Right cardiac atrium (tissue), 5 donors: Measurements from ENCODE around the gene MED13L. TPM values are rescaled to one million over a fixed set of nuclear protein-coding genes. Genes with fewer than 3 reads are reported as not detected.

Experiments used
- ATAC-seq, 2 donors: fragments of 200-7000 bp; cut with Tn5 transposase; one replicate each; pipeline versions ENCODE4 v1.8.0 to v1.9.1; 2020; ENCODE audit warnings: moderate library complexity in 2 of 2, mild to moderate bottlenecking in 1 of 2
- DNase-seq, 3 donors: peaks; one replicate each; pipeline ENCODE4 v3.0.0-alpha.2; 2020
- H3K27ac ChIP-seq: one replicate; pipeline ENCODE4 v1.5.1; 2013; ENCODE audit warnings: mild to moderate bottlenecking, low read length, control low read depth, moderate library complexity
- H3K27me3 ChIP-seq: one replicate; pipeline ENCODE4 v1.6.1; 2013; ENCODE audit not compliant: control insufficient read depth, insufficient read depth
- H3K4me1 ChIP-seq: one replicate; pipeline ENCODE4 v1.6.1; 2013; ENCODE audit warnings: low read length; ENCODE audit not compliant: control insufficient read depth, insufficient read depth
- H3K4me3 ChIP-seq: one replicate; pipeline ENCODE4 v1.5.1; 2013; ENCODE audit warnings: low read length, control low read depth
- H3K9me3 ChIP-seq: one replicate; pipeline ENCODE4 v1.6.1; 2013; ENCODE audit warnings: low read length; ENCODE audit not compliant: control insufficient read depth
- WGBS: extraction: QIAGEN DNeasy Blood & Tissue Kit; methylation state at CpG from one replicate; pipeline ENCODE4 v1.1.7; 2013; 5-methylcytosine and 5-hydroxymethylcytosine counted together
- intact Hi-C, 4 donors: fragments of 100-400 bp; cut with DNase I; formaldehyde crosslinking; loops; one replicate each; pipeline versions ENCODE4 v1.11.0 to v1.14.0; 2022 to 2023
- polyA plus RNA-seq: library from polyadenylated mRNA; stranded (reverse); fragments of 200-250 nt; gene quantifications from one replicate; pipeline ENCODE4 v1.2.3, GENCODE V29; 2013
- total RNA-seq, 4 donors: library from RNA; stranded (reverse); fragmentation: NEBNext Ultra II Directional; extraction: Animal tissue kit (Norgen Biotek cat#: 25700); gene quantifications; one replicate each; pipeline ENCODE4 v1.2.1, GENCODE V29; 2021
- donor health status: healthy with polysubstance abuse.
- donor health status: DM: no; HTN: yes; CAD: no.
- donor health status: DM: no; HTN: no; CAD: no.
- donor health status: DM: no; HTN: yes; CAD: no; lungs with severe emphysema.
- donor health status: DM: yes; HTN: yes; CAD: no.

The MED13L gene
- total and polyA plus RNA-seq, 5 donors: 15.6 to 73.5 (median 69.0) TPM

GRCh38 chr12:116227811-116228210 lies 49.7 kb downstream of the MED13L start:
- DNase-seq (no peak), ATAC-seq (no peak)
- no peak overlapping the region for H3K27ac ChIP-seq
- H3K27me3 ChIP-seq: no peaks in the 10 kb centered on the region
- intact Hi-C loops: no loop called here
- WGBS: 77% methylated on average over 3 of the region's 3 CpGs
- H3K9me3 ChIP-seq: no peaks in the 10 kb centered on the region
- no peak overlapping the region for H3K4me3 ChIP-seq
- no peaks in the 10 kb centered on the region for H3K4me1 ChIP-seq

GRCh38 chr12:116226026-116226425 lies 51.5 kb downstream of the MED13L start:
- 83% methylated on average over 2 of the region's 2 CpGs for WGBS
- no peak overlapping the region for H3K4me3 ChIP-seq
- intact Hi-C loops: no loop called here
- peaks cover 3% of the 10 kb centered on the region for H3K4me1 ChIP-seq
- DNase-seq (no peak), ATAC-seq (no peak)
- H3K27ac ChIP-seq: no peak overlapping the region
- no peaks in the 10 kb centered on the region for H3K9me3 ChIP-seq
- H3K27me3 ChIP-seq: no peaks in the 10 kb centered on the region

GRCh38 chr12:116222358-116222757 lies 55.1 kb downstream of the MED13L start:
- intact Hi-C loops: no loop called here
- H3K9me3 ChIP-seq: no peaks in the 10 kb centered on the region
- DNase-seq (peak in 2 of 3 donors; percentile 53 to 55), ATAC-seq (peak; percentile 67 to 75)
- peaks cover 3% of the 10 kb centered on the region for H3K4me1 ChIP-seq
- no peak overlapping the region for H3K4me3 ChIP-seq
- no peaks in the 10 kb centered on the region for H3K27me3 ChIP-seq
- WGBS: 52% methylated on average over 4 of the region's 4 CpGs
- no peak overlapping the region for H3K27ac ChIP-seq

GRCh38 chr12:116220756-116221155 lies 56.7 kb downstream of the MED13L start:
- Histone ChIP-seq H3K27me3 (no peaks in the 10 kb centered on the region), H3K9me3 (no peaks in the 10 kb centered on the region), H3K4me1 (peaks cover 6% of the 10 kb centered on the region), H3K27ac (no peak overlapping the region), H3K4me3 (no peak overlapping the region)
- intact Hi-C loops: no loop called here
- DNase-seq (no peak), ATAC-seq (no peak)
- WGBS: over 99% methylated on average over 3 of the region's 3 CpGs

GRCh38 chr12:116217045-116217735 lies 60.3 kb downstream of the MED13L start:
- DNase-seq (no peak), ATAC-seq (no peak)
- Histone ChIP-seq H3K27ac (no peak overlapping the region), H3K27me3 (no peaks in the 10 kb centered on the region), H3K4me1 (peaks cover 4% of the 10 kb centered on the region), H3K4me3 (no peak overlapping the region), H3K9me3 (no peaks in the 10 kb centered on the region)
- intact Hi-C loops: no loop called here
- 57% methylated on average over 3 of the region's 3 CpGs for WGBS

- DNase-seq (no peak), ATAC-seq (no peak)
- no peak overlapping the region for H3K4me3 ChIP-seq
- no peak overlapping the region for H3K27ac ChIP-seq
- peaks cover 4% of the 10 kb centered on the region for H3K4me1 ChIP-seq
- 96% methylated on average over 5 of the region's 5 CpGs for WGBS
- no peaks in the 10 kb centered on the region for H3K9me3 ChIP-seq
- intact Hi-C loops: no loop called here
- H3K27me3 ChIP-seq: no peaks in the 10 kb centered on the region
Measured at GRCh38 chr12:116216022-116216756, 61.3 kb downstream of the MED13L start.

GRCh38 chr12:116215023-116215422 lies 62.5 kb downstream of the MED13L start:
- no peak overlapping the region for H3K27ac ChIP-seq
- WGBS: 90% methylated on average over 1 of the region's 1 CpG
- intact Hi-C loops: no loop called here
- H3K4me1 ChIP-seq: peaks cover 3% of the 10 kb centered on the region
- no peaks in the 10 kb centered on the region for H3K27me3 ChIP-seq
- no peaks in the 10 kb centered on the region for H3K9me3 ChIP-seq
- no peak for ATAC-seq
- no peak for DNase-seq
- H3K4me3 ChIP-seq: no peak overlapping the region

GRCh38 chr12:116213885-116214527 lies 63.5 kb downstream of the MED13L start:
- H3K27me3 ChIP-seq: no peaks in the 10 kb centered on the region
- no peak overlapping the region for H3K4me3 ChIP-seq
- no peak overlapping the region for H3K27ac ChIP-seq
- whole genome bisulfite sequencing: 89% methylated on average over 4 of the region's 4 CpGs
- H3K4me1 ChIP-seq: peaks cover 3% of the 10 kb centered on the region
- no peak for DNase-seq
- intact Hi-C loops: no loop called here
- no peaks in the 10 kb centered on the region for H3K9me3 ChIP-seq
- no peak for ATAC-seq

GRCh38 chr12:116213014-116213413 lies 64.5 kb downstream of the MED13L start:
- Histone ChIP-seq H3K4me1 (peaks cover 3% of the 10 kb centered on the region), H3K27ac (no peak overlapping the region), H3K27me3 (no peaks in the 10 kb centered on the region), H3K9me3 (no peaks in the 10 kb centered on the region), H3K4me3 (no peak overlapping the region)
- no peak for DNase-seq
- WGBS: 75% methylated on average over 4 of the region's 4 CpGs
- intact Hi-C loops: no loop called here
- ATAC-seq: no peak

GRCh38 chr12:116210762-116211161 lies 66.7 kb downstream of the MED13L start:
- DNase-seq (no peak), ATAC-seq (no peak)
- Histone ChIP-seq H3K9me3 (no peaks in the 10 kb centered on the region), H3K4me1 (no peaks in the 10 kb centered on the region), H3K4me3 (no peak overlapping the region), H3K27ac (no peak overlapping the region), H3K27me3 (no peaks in the 10 kb centered on the region)
- intact Hi-C loops: no loop called here
- 76% methylated on average over 4 of the region's 4 CpGs for WGBS

- H3K4me1 ChIP-seq: no peaks in the 10 kb centered on the region
- DNase-seq (no peak), ATAC-seq (no peak)
- H3K27ac ChIP-seq: no peak overlapping the region
- intact Hi-C loops: no loop called here
- 76% methylated on average over 5 of the region's 5 CpGs for WGBS
- no peak overlapping the region for H3K4me3 ChIP-seq
- no peaks in the 10 kb centered on the region for H3K9me3 ChIP-seq
- no peaks in the 10 kb centered on the region for H3K27me3 ChIP-seq
Measured at GRCh38 chr12:116210131-116210530, 67.4 kb downstream of the MED13L start.
